ENCODE data around the gene SLC25A25.
"Not testable (repeated sequence)": the region's sequence is repeated elsewhere in the genome, so short reads cannot be mapped to it uniquely, and the experiment has no call there.

Gene SLC25A25

GRCh38 chr9:128123451-128124080 is 55.5 kb downstream of the SLC25A25 start:
- no peak for DNase-seq

GRCh38 chr9:128124451-128124850 is 56.4 kb downstream of the SLC25A25 start:
- no peak for DNase-seq

GRCh38 chr9:128124873-128125579 is 57.0 kb downstream of the SLC25A25 start:
- peak in 33 of 58 donors; percentile 9 to 62 (median 24) for DNase-seq

GRCh38 chr9:128125580-128126354 is 57.7 kb downstream of the SLC25A25 start:
- no peak for DNase-seq

- DNase-seq: peak in 55 of 58 donors; percentile 53 to 89 (median 78)
Observed at GRCh38 chr9:128127568-128127989, 59.5 kb downstream of the SLC25A25 start, which contains the start of gene PTGES2. PTGES2 (minus strand) TSS chr9:128127729; CDS start chr9:128127717, 12 bp downstream.

- DNase-seq: peak; percentile 58 to 97 (median 88)
Observed at GRCh38 chr9:128127990-128128835, 60.2 kb downstream of the SLC25A25 start.

GRCh38 chr9:128128836-128129590 is 61.0 kb downstream of the SLC25A25 start:
- no peak for DNase-seq

GRCh38 chr9:128129976-128130590 is 62.1 kb downstream of the SLC25A25 start:
- peak in 6 of 58 donors; percentile 41 to 59 (median 54) for DNase-seq

GRCh38 chr9:128130651-128131050 is 62.6 kb downstream of the SLC25A25 start:
- not testable (repeated sequence) for DNase-seq

GRCh38 chr9:128131346-128131745 is 63.3 kb downstream of the SLC25A25 start:
- not testable (repeated sequence) for DNase-seq

GRCh38 chr9:128132139-128132538 is 64.1 kb downstream of the SLC25A25 start:
- DNase-seq: peak in 8 of 58 donors; percentile 5 to 44 (median 18)

- not testable (repeated sequence) for DNase-seq
Observed at GRCh38 chr9:128135561-128135960, 67.5 kb downstream of the SLC25A25 start.

GRCh38 chr9:128136816-128137793 is 69.1 kb downstream of the SLC25A25 start:
- DNase-seq: no peak

GRCh38 chr9:128138001-128138400 is 70.0 kb downstream of the SLC25A25 start:
- no peak for DNase-seq

- DNase-seq: no peak
Observed at GRCh38 chr9:128139621-128140020, 71.6 kb downstream of the SLC25A25 start.

GRCh38 chr9:128141604-128142003 is 73.6 kb downstream of the SLC25A25 start:
- no peak for DNase-seq

- no peak for DNase-seq
Observed at GRCh38 chr9:128142061-128142460, 74.0 kb downstream of the SLC25A25 start.

- no peak for DNase-seq
Observed at GRCh38 chr9:128142596-128142995, 74.6 kb downstream of the SLC25A25 start.
